Activated naive CD8-positive, alpha-beta T cell treated with anti-CD3 and anti-CD28 coated beads, Interleukin-2, amount 50 U/mL, for 24 hours (primary cell): ENCODE measurements around the gene CA11.

Experiments
- ATAC-seq: fragments of 150-1000 bp; cut with Tn5 transposase; one replicate; pipeline ENCODE4 v1.10.0; 2021
- DNase-seq: peaks from one replicate; pipeline ENCODE4 v3.0.0; 2021
- H3K27ac Mint-ChIP-seq: one replicate; pipeline ENCODE4 v1.8.0; 2021; ENCODE audit warnings: mild to moderate bottlenecking, mixed read lengths
- H3K27me3 Mint-ChIP-seq: one replicate; pipeline ENCODE4 v1.8.0; 2021; ENCODE audit warnings: mixed read lengths
- H3K36me3 Mint-ChIP-seq: one replicate; pipeline ENCODE4 v1.8.0; 2021; ENCODE audit warnings: low read depth, mixed read lengths
- H3K4me1 Mint-ChIP-seq: one replicate; pipeline ENCODE4 v1.8.0; 2021; ENCODE audit warnings: mixed read lengths
- H3K4me3 Mint-ChIP-seq: one replicate; pipeline ENCODE4 v1.8.0; 2021; ENCODE audit warnings: mild to moderate bottlenecking, moderate library complexity, mixed read lengths
- H3K9me3 Mint-ChIP-seq: one replicate; pipeline ENCODE4 v1.8.0; 2021; ENCODE audit warnings: mixed read lengths

The CA11 gene

GRCh38 chr19:48642862-48643261, 3.1 kb downstream of the CA11 start:
- no peaks in the 10 kb centered on the region for H3K27me3 Mint-ChIP-seq
- no peak overlapping the region for H3K27ac Mint-ChIP-seq
- DNase-seq (no peak), ATAC-seq (no peak)
- H3K4me3 Mint-ChIP-seq: no peak overlapping the region
- H3K4me1 Mint-ChIP-seq: peaks cover 40% of the 10 kb centered on the region
- H3K9me3 Mint-ChIP-seq: no peaks in the 10 kb centered on the region
- H3K36me3 Mint-ChIP-seq: no peaks in the 10 kb centered on the region

- ATAC-seq (no peak), DNase-seq (no peak)
- H3K27ac Mint-ChIP-seq: no peak overlapping the region
- no peaks in the 10 kb centered on the region for H3K9me3 Mint-ChIP-seq
- H3K36me3 Mint-ChIP-seq: no peaks in the 10 kb centered on the region
- H3K27me3 Mint-ChIP-seq: no peaks in the 10 kb centered on the region
- H3K4me1 Mint-ChIP-seq: peaks cover 44% of the 10 kb centered on the region
- no peak overlapping the region for H3K4me3 Mint-ChIP-seq
Observed at GRCh38 chr19:48641850-48642249, 4.1 kb downstream of the CA11 start.

GRCh38 chr19:48639483-48640375, 6.3 kb downstream of the CA11 start:
- peaks cover 2% of the 10 kb centered on the region for H3K27me3 Mint-ChIP-seq
- DNase-seq: no peak
- no peak overlapping the region for H3K27ac Mint-ChIP-seq
- H3K4me1 Mint-ChIP-seq: peaks cover 38% of the 10 kb centered on the region
- H3K9me3 Mint-ChIP-seq: no peaks in the 10 kb centered on the region
- no peaks in the 10 kb centered on the region for H3K36me3 Mint-ChIP-seq
- H3K4me3 Mint-ChIP-seq: no peak overlapping the region
- ATAC-seq: no peak

- Mint-ChIP-seq H3K4me3 (peak overlapping the region; percentile 86), H3K36me3 (no peaks in the 10 kb centered on the region), H3K4me1 (peaks cover 42% of the 10 kb centered on the region), H3K27ac (peak overlapping the region; percentile 96), H3K9me3 (no peaks in the 10 kb centered on the region), H3K27me3 (peaks cover 2% of the 10 kb centered on the region)
- ATAC-seq (no peak), DNase-seq (no peak)
Observed at GRCh38 chr19:48638831-48639381, 7.1 kb downstream of the CA11 start.

- no peaks in the 10 kb centered on the region for H3K36me3 Mint-ChIP-seq
- no peaks in the 10 kb centered on the region for H3K9me3 Mint-ChIP-seq
- DNase-seq: peak; percentile 69
- H3K4me1 Mint-ChIP-seq: peaks cover 49% of the 10 kb centered on the region
- peak overlapping the region; percentile 96 for H3K27ac Mint-ChIP-seq
- H3K27me3 Mint-ChIP-seq: peaks cover 2% of the 10 kb centered on the region
- H3K4me3 Mint-ChIP-seq: peak overlapping the region; percentile 86
- peak; percentile 11 for ATAC-seq
Observed at GRCh38 chr19:48637948-48638830, 7.8 kb downstream of the CA11 start.

GRCh38 chr19:48637449-48637947, 8.5 kb downstream of the CA11 start:
- peak; percentile 98 for DNase-seq
- peak; percentile 80 for ATAC-seq

GRCh38 chr19:48636859-48637448, 9.0 kb downstream of the CA11 start, which contains the start of gene DBP:
Gene DBP, minus strand, starts transcription at chr19:48637379. Its CDS starts 385 bp downstream, at chr19:48636994.
- ATAC-seq (no peak), DNase-seq (no peak)
- peak within 1 kb of the TSS; percentile 86 for H3K4me3 Mint-ChIP-seq
- peak within 1 kb of the TSS; percentile 96 for H3K27ac Mint-ChIP-seq
- H3K27me3 Mint-ChIP-seq: peaks cover 2% of the 10 kb centered on the region
- peaks cover 57% of the 10 kb centered on the region for H3K4me1 Mint-ChIP-seq
- no peaks in the 10 kb centered on the region for H3K9me3 Mint-ChIP-seq
- H3K36me3 Mint-ChIP-seq: peaks cover 2% of the 10 kb centered on the region

More at GRCh38 chr19:48637449-48637947, 8.5 kb downstream of the CA11 start:
- Mint-ChIP-seq H3K4me1 (peaks cover 55% of the 10 kb centered on the region), H3K27me3 (peaks cover 2% of the 10 kb centered on the region), H3K36me3 (no peaks in the 10 kb centered on the region), H3K9me3 (no peaks in the 10 kb centered on the region), H3K27ac (peak overlapping the region; percentile 96), H3K4me3 (peak overlapping the region; percentile 86)

- peak overlapping the region; percentile 88 for H3K27ac Mint-ChIP-seq
- H3K4me3 Mint-ChIP-seq: peak overlapping the region; percentile 86
- peaks cover 2% of the 10 kb centered on the region for H3K36me3 Mint-ChIP-seq
- H3K27me3 Mint-ChIP-seq: peaks cover 2% of the 10 kb centered on the region
- ATAC-seq (no peak), DNase-seq (no peak)
- no peaks in the 10 kb centered on the region for H3K9me3 Mint-ChIP-seq
- H3K4me1 Mint-ChIP-seq: peaks cover 62% of the 10 kb centered on the region
Observed at GRCh38 chr19:48635966-48636858, 9.8 kb downstream of the CA11 start.

GRCh38 chr19:48635263-48635965, 10.6 kb downstream of the CA11 start:
- Mint-ChIP-seq H3K4me3 (peak overlapping the region; percentile 86), H3K27ac (peak overlapping the region; percentile 89), H3K9me3 (no peaks in the 10 kb centered on the region), H3K27me3 (peaks cover 2% of the 10 kb centered on the region), H3K36me3 (peaks cover 2% of the 10 kb centered on the region), H3K4me1 (peaks cover 64% of the 10 kb centered on the region)
- ATAC-seq (no peak), DNase-seq (peak; percentile 78)

GRCh38 chr19:48634424-48635262, 11.3 kb downstream of the CA11 start:
- Mint-ChIP-seq H3K27ac (peak overlapping the region; percentile 89), H3K4me1 (peaks cover 63% of the 10 kb centered on the region), H3K36me3 (peaks cover 2% of the 10 kb centered on the region), H3K27me3 (peaks cover 2% of the 10 kb centered on the region), H3K4me3 (peak overlapping the region; percentile 76), H3K9me3 (no peaks in the 10 kb centered on the region)
- peak; percentile 94 for DNase-seq
- peak; percentile 45 for ATAC-seq

GRCh38 chr19:48634036-48634342, 12.0 kb downstream of the CA11 start:
- Mint-ChIP-seq H3K9me3 (no peaks in the 10 kb centered on the region), H3K27me3 (peaks cover 2% of the 10 kb centered on the region), H3K4me3 (peak overlapping the region; percentile 76), H3K4me1 (peaks cover 60% of the 10 kb centered on the region), H3K27ac (peak overlapping the region; percentile 89), H3K36me3 (peaks cover 2% of the 10 kb centered on the region)
- no peak for ATAC-seq
- DNase-seq: no peak
